Mucosa of gallbladder (tissue), 1 donor: ENCODE data around the gene BCAS1. TPM values are rescaled to one million over a fixed set of nuclear protein-coding genes. Genes with fewer than 3 reads are reported as not detected.

Source experiments
- DNase-seq: peaks from one replicate; pipeline ENCODE4 v3.0.0-alpha.2; 2020; ENCODE audit warnings: low spot score
- total RNA-seq: library from RNA; stranded (reverse); gene quantifications from one replicate; pipeline ENCODE4 v1.2.1, GENCODE V29; 2021
- donor health status: DM: no; HTN: no; CAD: no.

The BCAS1 gene
- total RNA-seq, 1 donor from 2014 or later: 13.2 TPM

GRCh38 chr20:54048891-54049545, 21.4 kb downstream of the BCAS1 start:
- DNase-seq: no peak

- DNase-seq: no peak
Measured at GRCh38 chr20:54048481-54048880, 21.9 kb downstream of the BCAS1 start.

GRCh38 chr20:54047720-54048119, 22.7 kb downstream of the BCAS1 start:
- no peak for DNase-seq

- DNase-seq: no peak
Measured at GRCh38 chr20:54047048-54047447, 23.3 kb downstream of the BCAS1 start.

- DNase-seq: no peak
Measured at GRCh38 chr20:54044156-54044555, 26.2 kb downstream of the BCAS1 start.

- DNase-seq: no peak
Measured at GRCh38 chr20:54043076-54043967, 27.1 kb downstream of the BCAS1 start.

GRCh38 chr20:54042021-54042420, 28.4 kb downstream of the BCAS1 start:
- DNase-seq: no peak

GRCh38 chr20:54041336-54041735, 29.1 kb downstream of the BCAS1 start:
- DNase-seq: no peak

- no peak for DNase-seq
Measured at GRCh38 chr20:54040531-54040930, 29.9 kb downstream of the BCAS1 start.

GRCh38 chr20:54038961-54039360, 31.4 kb downstream of the BCAS1 start:
- DNase-seq: no peak

- no peak for DNase-seq
Measured at GRCh38 chr20:54037525-54037924, 32.9 kb downstream of the BCAS1 start.

- DNase-seq: no peak
Measured at GRCh38 chr20:54029643-54030042, 40.8 kb downstream of the BCAS1 start.

- DNase-seq: no peak
Measured at GRCh38 chr20:54029176-54029575, 41.2 kb downstream of the BCAS1 start.

- no peak for DNase-seq
Measured at GRCh38 chr20:54028276-54029011, 42.0 kb downstream of the BCAS1 start.

- DNase-seq: no peak
Measured at GRCh38 chr20:54027704-54028103, 42.7 kb downstream of the BCAS1 start.

- no peak for DNase-seq
Measured at GRCh38 chr20:54026295-54027064, 43.9 kb downstream of the BCAS1 start.

GRCh38 chr20:54025251-54025771, 45.1 kb downstream of the BCAS1 start:
- DNase-seq: no peak

- DNase-seq: no peak
Measured at GRCh38 chr20:54023406-54023805, 47.0 kb downstream of the BCAS1 start.

GRCh38 chr20:54021446-54022235, 48.8 kb downstream of the BCAS1 start:
- DNase-seq: no peak

- DNase-seq: no peak
Measured at GRCh38 chr20:54020868-54021267, 49.5 kb downstream of the BCAS1 start.

GRCh38 chr20:54020348-54020747, 50.0 kb downstream of the BCAS1 start:
- DNase-seq: no peak
